ENCODE results near the gene METTL2A. TPM values are rescaled to one million over a fixed set of nuclear protein-coding genes. Genes with fewer than 3 reads are reported as not detected.
"Not testable (repeated sequence)": the region's sequence is repeated elsewhere in the genome, so short reads cannot be mapped to it uniquely, and the experiment has no call there.

Gene METTL2A
- total RNA-seq, 1 donor from 2014 or later = 15.9 TPM

DNA sequence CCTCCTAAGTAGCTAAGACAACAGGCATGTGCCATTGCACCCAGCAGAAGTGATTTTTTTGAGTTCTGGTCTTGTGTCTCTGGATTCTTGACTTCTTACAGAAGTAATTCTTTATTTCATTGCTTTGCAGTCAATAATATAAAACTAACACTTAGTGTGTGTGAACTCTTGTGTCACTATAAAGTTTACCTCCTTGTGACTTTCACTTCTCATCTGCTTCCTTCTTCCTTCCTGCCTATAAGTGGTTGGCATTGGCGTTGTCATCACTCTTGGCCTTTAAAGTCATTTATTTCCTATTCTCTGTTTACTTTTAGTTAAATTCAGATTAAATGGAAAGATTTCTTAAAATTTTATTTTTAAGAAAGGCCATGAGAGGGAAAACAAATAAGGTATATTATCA, 67.3 kb downstream of the METTL2A start:
- H3K27ac Mint-ChIP-seq (ENCODE audit: unreplicated experiment); H3K4me1 Mint-ChIP-seq (ENCODE audit: unreplicated experiment); H3K9me3 Mint-ChIP-seq (ENCODE audit: unreplicated experiment); DNase-seq (ENCODE audit: low spot score); H3K36me3 Mint-ChIP-seq (ENCODE audit: low read depth, unreplicated experiment); H3K27me3 Mint-ChIP-seq (ENCODE audit: unreplicated experiment); H3K4me3 Mint-ChIP-seq (ENCODE audit: unreplicated experiment): not testable (repeated sequence)

DNA sequence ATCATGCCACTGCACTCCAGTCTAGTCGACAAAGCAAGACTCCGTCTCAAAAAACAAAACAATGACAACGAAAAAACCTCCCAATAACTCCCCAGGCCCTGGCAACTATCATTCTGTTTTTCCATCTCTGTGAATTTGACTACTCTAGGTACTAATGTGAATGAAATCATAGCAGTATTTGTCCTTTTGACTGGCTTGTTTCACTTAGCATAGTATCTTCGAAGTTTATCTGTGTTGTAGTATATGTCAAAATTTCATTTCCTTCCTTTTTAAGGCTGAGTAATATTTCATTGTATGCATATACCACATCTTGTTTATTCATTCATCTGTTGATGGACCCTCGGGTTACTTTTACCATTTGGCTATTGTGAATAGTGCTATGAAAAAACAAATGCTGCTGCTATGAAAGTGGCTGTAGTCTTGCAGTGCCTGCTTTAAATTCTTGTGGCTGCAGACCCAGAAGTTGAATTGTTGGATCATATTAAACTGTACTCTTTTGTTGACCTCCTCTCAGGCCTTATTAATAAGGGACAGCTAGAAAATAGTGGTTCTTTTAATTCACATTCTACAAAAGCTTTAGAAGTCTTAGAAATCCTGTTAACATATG, 69.5 kb downstream of the METTL2A start:
- not testable (repeated sequence) for H3K27ac Mint-ChIP-seq (ENCODE audit: unreplicated experiment); H3K4me1 Mint-ChIP-seq (ENCODE audit: unreplicated experiment); H3K27me3 Mint-ChIP-seq (ENCODE audit: unreplicated experiment); H3K9me3 Mint-ChIP-seq (ENCODE audit: unreplicated experiment); H3K36me3 Mint-ChIP-seq (ENCODE audit: low read depth, unreplicated experiment); H3K4me3 Mint-ChIP-seq (ENCODE audit: unreplicated experiment); DNase-seq (ENCODE audit: low spot score)

DNA sequence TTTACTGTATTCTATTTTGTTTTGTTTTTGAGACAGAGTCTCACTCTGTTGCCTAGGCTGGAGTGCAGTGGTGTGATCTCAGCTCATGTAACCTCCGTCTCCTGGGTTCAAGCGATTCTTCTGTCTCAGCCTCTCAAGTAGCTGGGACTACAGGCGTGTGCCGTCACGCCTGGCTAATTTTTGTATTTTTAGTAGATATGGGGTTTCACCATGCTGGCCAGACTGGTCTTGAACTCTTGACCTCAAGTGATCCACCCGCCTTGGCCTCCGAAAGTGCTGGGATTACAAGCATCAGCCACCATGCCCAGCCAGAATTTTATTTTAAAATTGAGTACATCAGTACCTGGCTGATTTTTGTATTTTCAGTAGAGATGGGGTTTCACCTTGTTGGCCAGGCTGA, 70.4 kb downstream of the METTL2A start:
- not testable (repeated sequence) for H3K27ac Mint-ChIP-seq (ENCODE audit: unreplicated experiment); DNase-seq (ENCODE audit: low spot score); H3K9me3 Mint-ChIP-seq (ENCODE audit: unreplicated experiment); H3K27me3 Mint-ChIP-seq (ENCODE audit: unreplicated experiment); H3K4me1 Mint-ChIP-seq (ENCODE audit: unreplicated experiment); H3K4me3 Mint-ChIP-seq (ENCODE audit: unreplicated experiment); H3K36me3 Mint-ChIP-seq (ENCODE audit: low read depth, unreplicated experiment)

DNA sequence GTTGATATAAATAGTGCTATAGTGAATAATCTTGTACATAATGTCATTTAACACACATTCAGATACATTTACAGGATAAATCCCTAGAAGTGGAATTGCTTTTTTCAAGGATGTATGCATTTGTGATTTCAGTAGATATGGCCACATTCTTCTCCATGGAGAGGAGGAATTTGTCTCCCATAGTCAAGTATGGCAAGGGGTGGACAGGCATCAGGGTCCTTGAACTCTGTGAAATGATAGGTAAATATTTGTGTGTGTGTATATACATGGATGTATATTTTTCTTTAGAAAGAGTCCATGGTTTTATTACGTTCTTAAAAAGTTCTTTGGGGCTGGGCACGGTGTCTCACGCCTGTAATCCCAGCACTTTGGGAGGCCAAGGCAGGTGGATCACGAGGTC, 72.6 kb downstream of the METTL2A start:
- DNase-seq (ENCODE audit: low spot score); H3K9me3 Mint-ChIP-seq (ENCODE audit: unreplicated experiment); H3K27me3 Mint-ChIP-seq (ENCODE audit: unreplicated experiment); H3K36me3 Mint-ChIP-seq (ENCODE audit: low read depth, unreplicated experiment); H3K4me1 Mint-ChIP-seq (ENCODE audit: unreplicated experiment); H3K4me3 Mint-ChIP-seq (ENCODE audit: unreplicated experiment); H3K27ac Mint-ChIP-seq (ENCODE audit: unreplicated experiment): not testable (repeated sequence)

DNA sequence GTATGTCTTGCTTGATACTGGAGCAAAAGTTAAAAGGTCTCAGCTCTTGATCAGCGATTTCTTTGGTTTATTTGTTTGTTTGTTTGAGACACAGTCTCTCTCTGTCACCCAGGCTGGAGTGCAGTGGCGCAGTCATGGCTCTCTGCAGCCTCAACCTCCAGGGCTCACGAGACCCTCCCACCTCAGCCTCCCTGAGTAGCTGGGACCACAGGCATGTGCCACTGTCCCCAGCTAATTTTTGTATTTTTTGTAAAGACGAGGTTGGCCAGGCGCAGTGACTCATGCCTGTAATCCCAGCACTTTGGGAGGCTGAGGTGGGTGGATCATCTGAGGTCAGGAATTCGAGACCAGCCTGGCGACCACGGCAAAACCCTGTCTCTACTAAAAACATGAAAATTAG, 75.1 kb downstream of the METTL2A start:
- DNase-seq (ENCODE audit: low spot score); H3K27ac Mint-ChIP-seq (ENCODE audit: unreplicated experiment); H3K9me3 Mint-ChIP-seq (ENCODE audit: unreplicated experiment); H3K4me1 Mint-ChIP-seq (ENCODE audit: unreplicated experiment); H3K4me3 Mint-ChIP-seq (ENCODE audit: unreplicated experiment); H3K36me3 Mint-ChIP-seq (ENCODE audit: low read depth, unreplicated experiment); H3K27me3 Mint-ChIP-seq (ENCODE audit: unreplicated experiment): not testable (repeated sequence)

Other genes with a start within 250 kb of the METTL2A start
- gene EFCAB3, start 43.3 kb upstream of the METTL2A start, total RNA-seq (ENCODE audit: unreplicated experiment) = not detected
- gene TLK2, start 54.9 kb downstream of the METTL2A start, total RNA-seq (ENCODE audit: unreplicated experiment) = 47.5 TPM
- 120 TPM for gene MRC2, start 203.8 kb downstream of the METTL2A start, total RNA-seq (ENCODE audit: unreplicated experiment)

All from endothelial cell (in vitro differentiated cells).